IgD-negative memory B cell (primary cell): ENCODE data around the gene ZCCHC10. TPM values are rescaled to one million over a fixed set of nuclear protein-coding genes. Genes with fewer than 3 reads are reported as not detected.
A peak's percentile ranks its signal among the peaks of the same experiment; 100 is the strongest.
"Not testable (repeated sequence)": the region's sequence is repeated elsewhere in the genome, so short reads cannot be mapped to it uniquely, and the experiment has no call there.

Experiments
- H3K27ac Mint-ChIP-seq, 3 donors: one replicate each; pipeline ENCODE4 v1.8.0; 2020 to 2022; ENCODE audit warnings: mild to moderate bottlenecking in 3 of 3, mixed read lengths in 3 of 3, moderate library complexity in 1 of 3
- H3K27me3 Mint-ChIP-seq: one replicate; pipeline ENCODE4 v1.8.0; 2021; ENCODE audit warnings: mixed read lengths
- H3K36me3 Mint-ChIP-seq: one replicate; pipeline ENCODE4 v1.8.0; 2020; ENCODE audit warnings: mild to moderate bottlenecking, mixed read lengths
- H3K4me1 Mint-ChIP-seq, 3 donors: one replicate each; pipeline ENCODE4 v1.8.0; 2020 to 2022; ENCODE audit warnings: mixed read lengths in 3 of 3, mild to moderate bottlenecking in 1 of 3
- H3K4me3 Mint-ChIP-seq, 4 donors: one replicate each; pipeline ENCODE4 v1.8.0; 2020 to 2022; ENCODE audit warnings: mild to moderate bottlenecking in 4 of 4, mixed read lengths in 4 of 4, moderate library complexity in 3 of 4
- H3K9me3 Mint-ChIP-seq, 3 donors: one replicate each; pipeline ENCODE4 v1.8.0; 2020 to 2021; ENCODE audit warnings: mixed read lengths in 3 of 3, mild to moderate bottlenecking in 1 of 3
- polyA plus RNA-seq: library from polyadenylated mRNA; unstranded; fragments of 300-500 nt; fragmentation: Illumina TruSeq; gene quantifications from one replicate; pipeline ENCODE4 v1.2.3, GENCODE V29; 2021

ZCCHC10 gene
- polyA plus RNA-seq, 1 donor from 2014 or later = 84.6 TPM

- H3K36me3 Mint-ChIP-seq = peaks cover 3% of the 10 kb centered on the region
- peaks cover 0 to 2% (median 0%) of the 10 kb centered on the region in 3 donors for H3K9me3 Mint-ChIP-seq
- no peaks in the 10 kb centered on the region for H3K27me3 Mint-ChIP-seq
- peak overlapping the region; percentile 89 to 100 (median 92) for H3K27ac Mint-ChIP-seq
- peak overlapping the region; percentile 94 to 99 (median 98) for H3K4me3 Mint-ChIP-seq
- H3K4me1 Mint-ChIP-seq = peaks cover 27 to 32% (median 29%) of the 10 kb centered on the region in 3 donors
Measured at GRCh38 chr5:133026664-133027153, 360 bp upstream of the ZCCHC10 start.

- H3K36me3 Mint-ChIP-seq, H3K4me3 Mint-ChIP-seq, H3K27ac Mint-ChIP-seq, H3K9me3 Mint-ChIP-seq, H3K27me3 Mint-ChIP-seq: not testable (repeated sequence)
- H3K4me1 Mint-ChIP-seq = peaks cover 8 to 11% (median 10%) of the 10 kb centered on the region in 3 donors
Measured at GRCh38 chr5:133019471-133019870, 6.9 kb downstream of the ZCCHC10 start.

DNA sequence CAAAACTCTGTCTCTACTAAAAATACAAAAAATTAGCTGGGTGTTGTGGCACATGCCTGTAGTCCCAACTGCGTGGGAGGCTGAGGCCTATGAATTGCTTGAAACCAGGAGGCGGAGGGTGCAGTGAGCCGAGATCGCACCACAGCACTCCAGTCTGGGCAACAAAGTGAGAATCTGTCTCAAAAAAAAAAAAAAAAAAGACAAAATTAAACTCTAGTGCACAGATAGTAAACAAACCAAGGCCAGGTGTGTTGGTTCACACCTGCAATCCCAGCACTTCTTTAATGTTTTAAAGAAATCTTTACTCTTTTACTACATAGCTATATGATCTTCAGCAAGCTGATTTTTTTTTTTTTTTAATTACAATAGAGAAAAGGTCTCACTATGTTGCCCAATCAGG, 8.4 kb downstream of the ZCCHC10 start:
- Mint-ChIP-seq H3K27ac (no peak overlapping the region), H3K4me1 (peaks cover 3 to 5% (median 4%) of the 10 kb centered on the region in 3 donors), H3K27me3 (no peaks in the 10 kb centered on the region), H3K36me3 (no peaks in the 10 kb centered on the region), H3K4me3 (no peak overlapping the region), H3K9me3 (no peaks in the 10 kb centered on the region)

GRCh38 chr5:133015466-133015865, 10.9 kb downstream of the ZCCHC10 start:
- Mint-ChIP-seq H3K36me3 (peaks cover 2% of the 10 kb centered on the region), H3K4me1 (peaks cover 1 to 4% (median 3%) of the 10 kb centered on the region in 3 donors), H3K4me3 (no peak overlapping the region), H3K9me3 (no peaks in the 10 kb centered on the region), H3K27ac (no peak overlapping the region), H3K27me3 (no peaks in the 10 kb centered on the region)

- not testable (repeated sequence) for H3K9me3 Mint-ChIP-seq, H3K36me3 Mint-ChIP-seq, H3K27ac Mint-ChIP-seq, H3K27me3 Mint-ChIP-seq, H3K4me1 Mint-ChIP-seq, H3K4me3 Mint-ChIP-seq
Measured at GRCh38 chr5:133008455-133008854, 17.9 kb downstream of the ZCCHC10 start.

GRCh38 chr5:133006653-133007052, 19.7 kb downstream of the ZCCHC10 start:
- H3K9me3 Mint-ChIP-seq = no peaks in the 10 kb centered on the region
- H3K4me3 Mint-ChIP-seq = no peak overlapping the region
- H3K36me3 Mint-ChIP-seq = peaks cover 3% of the 10 kb centered on the region
- H3K27ac Mint-ChIP-seq = no peak overlapping the region
- H3K4me1 Mint-ChIP-seq = peaks cover 0 to 8% (median 0%) of the 10 kb centered on the region in 3 donors
- no peaks in the 10 kb centered on the region for H3K27me3 Mint-ChIP-seq

- H3K36me3 Mint-ChIP-seq = peaks cover 2% of the 10 kb centered on the region
- H3K27ac Mint-ChIP-seq = peak overlapping the region in 1 of 3 donors; percentile 3
- H3K27me3 Mint-ChIP-seq = no peaks in the 10 kb centered on the region
- no peaks in the 10 kb centered on the region for H3K4me1 Mint-ChIP-seq
- peak overlapping the region in 1 of 4 donors; percentile 43 for H3K4me3 Mint-ChIP-seq
- H3K9me3 Mint-ChIP-seq = no peaks in the 10 kb centered on the region
Measured at GRCh38 chr5:132999246-132999645, 27.1 kb downstream of the ZCCHC10 start.

- Mint-ChIP-seq H3K4me1 (no peaks in the 10 kb centered on the region), H3K9me3 (no peaks in the 10 kb centered on the region), H3K27ac (no peak overlapping the region), H3K36me3 (peaks cover 2% of the 10 kb centered on the region), H3K4me3 (no peak overlapping the region), H3K27me3 (no peaks in the 10 kb centered on the region)
Measured at GRCh38 chr5:132998556-132998955, 27.8 kb downstream of the ZCCHC10 start.

DNA sequence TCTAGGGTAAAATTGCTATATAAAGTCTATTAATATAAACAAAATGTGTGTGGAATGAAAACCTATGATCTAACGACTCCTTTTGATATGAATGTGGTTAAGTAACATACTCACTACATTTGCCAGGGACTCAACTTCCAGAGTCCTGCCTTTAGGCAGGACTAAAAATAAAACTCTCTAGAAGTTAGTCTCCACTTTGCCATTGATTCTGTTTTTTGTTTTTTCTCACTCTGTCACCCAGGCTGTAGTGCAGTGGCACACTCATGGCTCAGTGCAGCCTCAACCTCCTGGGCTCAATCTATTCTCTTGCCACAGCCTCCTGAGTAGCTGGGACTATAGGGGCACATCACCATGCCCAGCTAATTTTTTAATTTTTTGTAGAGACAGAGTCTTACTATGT, 30.0 kb downstream of the ZCCHC10 start:
- peaks cover 2% of the 10 kb centered on the region for H3K36me3 Mint-ChIP-seq
- H3K27ac Mint-ChIP-seq = no peak overlapping the region
- H3K9me3 Mint-ChIP-seq = no peaks in the 10 kb centered on the region
- H3K27me3 Mint-ChIP-seq = no peaks in the 10 kb centered on the region
- no peak overlapping the region for H3K4me3 Mint-ChIP-seq
- peaks cover 0 to 2% (median 0%) of the 10 kb centered on the region in 3 donors for H3K4me1 Mint-ChIP-seq

GRCh38 chr5:132987531-132988408, 38.6 kb downstream of the ZCCHC10 start:
- Mint-ChIP-seq H3K27ac (peak overlapping the region in 1 of 3 donors; percentile 36), H3K36me3 (peaks cover 1% of the 10 kb centered on the region)

DNA sequence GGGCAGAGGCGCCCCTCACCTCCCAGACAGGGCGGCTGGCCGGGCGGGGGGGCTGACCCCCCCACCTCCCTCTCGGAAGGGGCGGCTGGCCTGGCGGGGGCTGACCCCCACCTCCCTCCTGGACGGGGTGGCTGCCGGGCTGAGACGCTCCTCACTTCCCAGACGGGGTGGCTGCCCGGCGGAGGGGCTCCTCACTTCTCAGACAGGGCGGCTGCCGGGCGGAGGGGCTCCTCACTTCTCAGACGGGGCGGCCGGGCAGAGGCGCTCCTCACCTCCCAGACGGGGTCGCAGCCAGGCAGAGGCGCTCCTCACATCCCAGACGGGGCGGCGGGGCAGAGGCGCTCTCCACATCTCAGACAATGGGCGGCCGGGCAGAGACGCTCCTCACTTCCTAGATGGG, 43.4 kb downstream of the ZCCHC10 start:
- H3K4me3 Mint-ChIP-seq, H3K4me1 Mint-ChIP-seq, H3K36me3 Mint-ChIP-seq, H3K27ac Mint-ChIP-seq, H3K27me3 Mint-ChIP-seq, H3K9me3 Mint-ChIP-seq: not testable (repeated sequence)

More at GRCh38 chr5:132987531-132988408, 38.6 kb downstream of the ZCCHC10 start:
- peaks cover 0 to 3% (median 0%) of the 10 kb centered on the region in 3 donors for H3K4me1 Mint-ChIP-seq
- no peaks in the 10 kb centered on the region for H3K27me3 Mint-ChIP-seq
- H3K4me3 Mint-ChIP-seq = no peak overlapping the region
- peaks cover 0 to 1% (median 1%) of the 10 kb centered on the region in 3 donors for H3K9me3 Mint-ChIP-seq

GRCh38 chr5:132981288-132981687, 45.1 kb downstream of the ZCCHC10 start:
- H3K27ac Mint-ChIP-seq = no peak overlapping the region
- H3K9me3 Mint-ChIP-seq = peaks cover 3 to 7% (median 5%) of the 10 kb centered on the region in 3 donors
- no peaks in the 10 kb centered on the region for H3K27me3 Mint-ChIP-seq
- no peak overlapping the region for H3K4me3 Mint-ChIP-seq
- no peaks in the 10 kb centered on the region for H3K36me3 Mint-ChIP-seq
- H3K4me1 Mint-ChIP-seq = no peaks in the 10 kb centered on the region

DNA sequence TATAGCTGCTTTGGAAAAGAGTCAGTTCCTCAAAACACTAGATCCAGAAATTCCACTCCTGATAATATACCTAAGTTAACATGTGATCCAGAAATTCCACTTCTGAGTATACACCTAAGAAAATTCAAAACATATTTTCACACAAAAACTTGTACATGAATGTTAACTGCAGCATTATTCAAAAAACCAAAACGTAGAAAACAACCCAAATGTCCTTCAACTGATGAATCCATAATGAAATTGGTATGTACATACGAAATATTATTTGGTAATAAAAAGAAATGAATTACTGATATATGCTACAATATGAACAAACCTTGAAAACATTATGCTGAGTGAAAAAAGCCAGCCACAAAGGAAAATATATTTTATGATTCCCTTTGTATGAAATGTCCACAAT, 46.4 kb downstream of the ZCCHC10 start:
- H3K4me1 Mint-ChIP-seq = no peaks in the 10 kb centered on the region
- H3K27me3 Mint-ChIP-seq = no peaks in the 10 kb centered on the region
- H3K36me3 Mint-ChIP-seq = peaks cover 2% of the 10 kb centered on the region
- no peak overlapping the region for H3K4me3 Mint-ChIP-seq
- no peak overlapping the region for H3K27ac Mint-ChIP-seq
- H3K9me3 Mint-ChIP-seq = peaks cover 3 to 7% (median 5%) of the 10 kb centered on the region in 3 donors

DNA sequence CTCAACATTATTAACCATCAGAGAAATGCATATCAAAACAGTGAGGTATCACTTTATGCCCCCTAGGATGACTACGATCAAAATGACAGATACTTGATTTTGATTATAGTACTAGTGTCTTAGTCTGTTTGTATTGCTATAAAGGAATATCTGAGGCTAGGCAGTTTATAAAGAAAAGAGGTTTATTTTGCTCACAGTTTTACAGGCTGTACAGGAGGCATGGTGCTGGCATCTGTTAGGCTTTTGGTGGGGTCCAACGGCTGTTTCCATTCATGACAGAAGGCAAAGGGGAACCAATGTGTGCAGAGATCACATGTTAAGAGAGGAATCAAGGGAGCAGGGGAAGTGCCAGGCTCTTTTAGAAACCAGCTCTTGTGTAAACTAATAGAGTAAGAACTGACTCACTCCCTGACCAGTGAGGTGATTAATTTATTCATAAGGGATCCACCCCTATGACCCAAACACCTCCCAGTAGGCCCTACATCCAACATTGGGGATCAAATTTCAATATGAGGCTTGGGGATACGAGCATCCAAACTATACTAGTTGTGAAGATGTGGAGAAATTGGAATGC, 46.9 kb downstream of the ZCCHC10 start:
- no peaks in the 10 kb centered on the region for H3K27me3 Mint-ChIP-seq
- H3K9me3 Mint-ChIP-seq = peaks cover 3 to 7% (median 5%) of the 10 kb centered on the region in 3 donors
- H3K4me3 Mint-ChIP-seq = no peak overlapping the region
- no peak overlapping the region for H3K27ac Mint-ChIP-seq
- H3K36me3 Mint-ChIP-seq = peaks cover 2% of the 10 kb centered on the region
- H3K4me1 Mint-ChIP-seq = no peaks in the 10 kb centered on the region

DNA sequence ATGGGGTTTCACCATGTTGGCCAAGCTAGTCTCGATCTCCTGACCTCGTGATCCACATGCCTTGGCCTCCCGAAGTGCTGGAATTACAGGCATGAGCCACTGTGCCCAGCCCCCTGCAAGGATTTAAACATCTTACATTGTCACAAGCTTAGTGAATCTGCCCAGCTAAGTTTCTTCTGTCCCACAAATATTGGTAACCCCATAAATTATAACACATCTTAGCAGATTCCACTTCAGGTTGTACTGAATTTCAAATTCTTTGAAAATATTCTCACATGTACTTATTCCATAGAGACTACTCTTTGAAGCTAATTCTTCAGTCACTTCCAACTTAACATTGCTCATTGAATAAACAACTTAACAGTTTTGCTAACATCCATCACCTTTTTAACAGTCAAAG, 49.5 kb downstream of the ZCCHC10 start:
- Mint-ChIP-seq H3K4me1 (no peaks in the 10 kb centered on the region), H3K9me3 (peaks cover 3 to 7% (median 5%) of the 10 kb centered on the region in 3 donors), H3K27me3 (no peaks in the 10 kb centered on the region), H3K4me3 (no peak overlapping the region), H3K36me3 (peaks cover 2% of the 10 kb centered on the region), H3K27ac (peak overlapping the region in 1 of 3 donors; percentile 8)
